GM10266 (cell line): ENCODE results near the gene RNF17.

Experiments
- DNase-seq: peaks from one replicate; pipeline ENCODE4 v3.0.0; 2012; ENCODE audit errors: extremely low spot score
- CTCF ChIP-seq: IDR thresholded peaks from 2 replicates; pipeline ENCODE4 v1.5.1; 2012; ENCODE audit warnings: mild to moderate bottlenecking, low read depth; ENCODE audit not compliant: control insufficient read depth, insufficient read depth; ENCODE audit errors: missing control alignments

The RNF17 gene

GRCh38 chr13:24890256-24890655, 126.3 kb downstream of the RNF17 start:
- TF ChIP-seq CTCF = no peak
- DNase-seq = no peak

- DNase-seq = no peak
- no peak for TF ChIP-seq CTCF
Observed at GRCh38 chr13:24891476-24892108, 127.6 kb downstream of the RNF17 start.

GRCh38 chr13:24892829-24893228, 128.9 kb downstream of the RNF17 start:
- no peak for TF ChIP-seq CTCF
- DNase-seq = no peak

GRCh38 chr13:24893863-24894262, 129.9 kb downstream of the RNF17 start:
- DNase-seq = no peak

GRCh38 chr13:24894277-24894971, 130.5 kb downstream of the RNF17 start:
- TF ChIP-seq CTCF = no peak
- DNase-seq = no peak

More at GRCh38 chr13:24893863-24894262, 129.9 kb downstream of the RNF17 start:
- TF ChIP-seq CTCF = no peak

GRCh38 chr13:24894972-24895300, 131.0 kb downstream of the RNF17 start:
- DNase-seq = no peak
- TF ChIP-seq CTCF = no peak

GRCh38 chr13:24896061-24896460, 132.1 kb downstream of the RNF17 start:
- DNase-seq = no peak

More at GRCh38 chr13:24896061-24896460, 132.1 kb downstream of the RNF17 start:
- TF ChIP-seq CTCF = no peak
